ENCODE measurements around the gene TMPRSS11A. TPM values are rescaled to one million over a fixed set of nuclear protein-coding genes. Genes with fewer than 3 reads are reported as not detected.
A peak's percentile ranks its signal among the peaks of the same experiment; 100 is the strongest.

Gene TMPRSS11A
- total and polyA plus RNA-seq, 2 experiments from 2014 or later: not detected

- TF ChIP-seq ZNF462 (CRISPR knock-in tag; IDR thresholded peaks at IDR 0.05) (no peak), ZNF114 (CRISPR knock-in tag; IDR thresholded peaks at IDR 0.05) (no peak), ETS1 (IDR thresholded peaks at IDR 0.05) (no peak)
Measured at GRCh38 chr4:67873116-67873515, 90.2 kb downstream of the TMPRSS11A start (continued).

- Histone ChIP-seq H2AFZ (no peak overlapping the region), H3K4me3 (no peak overlapping the region), H3K9me2 (ENCODE audit: insufficient read depth) (no peaks in the 10 kb centered on the region), H3K36me3 (ENCODE audit: insufficient read depth) (no peaks in the 10 kb centered on the region), H4K20me1 (replicated peaks; ENCODE audit: insufficient read depth) (no peaks in the 10 kb centered on the region), H3K4me2 (no peak overlapping the region), H3K27ac (ENCODE audit: low read depth) (no peak overlapping the region), H3F3A (replicated peaks; ENCODE audit: low read depth) (no peaks in the 10 kb centered on the region), H3K79me2 (replicated peaks; ENCODE audit: insufficient read depth) (no peaks in the 10 kb centered on the region), H3K4me1 (ENCODE audit: insufficient read depth) (no peaks in the 10 kb centered on the region), H3K27me3 (ENCODE audit: insufficient read depth) (no peaks in the 10 kb centered on the region)
- Mint-ChIP-seq H3K4me1 (peaks cover 3% of the 10 kb centered on the region; the same call in 2 of the 3 replicates), H3K9me3 (no peaks in the 10 kb centered on the region), H3K36me3 (ENCODE audit: low read depth) (no peaks in the 10 kb centered on the region), H3K27ac (no peak overlapping the region), H3K4me3 (no peak overlapping the region), H3K27me3 (ENCODE audit: insufficient read depth, low read depth, poor library complexity) (no peaks in the 10 kb centered on the region)
- DNase-seq (ENCODE audit: low spot score) (peak; percentile 53), ATAC-seq (peak; percentile 83)
- TF ChIP-seq REST (IDR thresholded peaks at IDR 0.05; ENCODE audit: unreplicated experiment) (no peak), ZNF114 (CRISPR knock-in tag; IDR thresholded peaks at IDR 0.05) (no peak), EZH2 (IDR thresholded peaks at IDR 0.05; ENCODE audit: low read depth, unreplicated experiment) (no peak), EZH2phosphoT487 (IDR thresholded peaks at IDR 0.05; ENCODE audit: unreplicated experiment) (no peak), ZNF331 (CRISPR knock-in tag; IDR thresholded peaks at IDR 0.05; ENCODE audit: low read depth) (no peak)
Measured at GRCh38 chr4:67871867-67872266, 91.4 kb downstream of the TMPRSS11A start.
